Endothelial cell of umbilical vein (primary cell): ENCODE results near the gene PRKAR1A. TPM values are rescaled to one million over a fixed set of nuclear protein-coding genes. Genes with fewer than 3 reads are reported as not detected.
A peak's percentile ranks its signal among the peaks of the same experiment; 100 is the strongest.

Experiments
- BruUV-seq: library from RNA; stranded (reverse); fragments of 400-500 nt; replicated peaks from 2 replicates; lab custom pipeline; 2021; lab: Mats Ljungman, UMichigan
- CTCF ChIA-PET: fragments of 300-600, 350-600 bp; sonication (Branson Sonifier 250); formaldehyde crosslinking; loops from one replicate; lab custom pipeline; 2021; ENCODE audit warnings: antibody characterized with exemption, inconsistent platforms; lab: Charles Lee
- POLR2A ChIA-PET: fragments of 300-600, 350-600 bp; sonication (Branson Sonifier 250); formaldehyde crosslinking; loops from one replicate; lab custom pipeline; 2021; ENCODE audit warnings: antibody characterized with exemption, inconsistent platforms; lab: Charles Lee
- DNase-seq: peaks from one replicate; pipeline ENCODE4 v3.0.0-alpha.2; 2011; ENCODE audit warnings: low read depth, low spot score
- FAIRE-seq: peaks from 2 replicates; lab custom pipeline; 2011; peaks lifted over from hg19 to GRCh38; lab: Jason Lieb, UNC
- H2AFZ ChIP-seq: 2 replicates; pipeline ENCODE4 v1.6.0; 2012; ENCODE audit warnings: low read depth, low read length, control low read depth, inconsistent platforms
- H3K27ac ChIP-seq: 2 replicates; pipeline ENCODE4 v1.5.1; 2011; ENCODE audit warnings: low read depth, mild to moderate bottlenecking, control low read depth, low read length, moderate library complexity; ENCODE audit not compliant: insufficient read depth
- H3K27me3 ChIP-seq, 2 experiments: 2 replicates each; pipeline versions ENCODE4 v1.6.0 to v1.6.1; 2011; ENCODE audit warnings: low read length in 2 of 2, mixed read lengths in 1 of 2; ENCODE audit not compliant: control insufficient read depth in 2 of 2, insufficient read depth in 2 of 2
- H3K36me3 ChIP-seq, 2 experiments: 2 replicates in 1 of 2; 3 replicates in 1 of 2; pipeline ENCODE4 v1.5.1; 2011; ENCODE audit warnings: low read length in 2 of 2, mild to moderate bottlenecking in 1 of 2, moderate library complexity in 1 of 2; ENCODE audit not compliant: control insufficient read depth in 2 of 2, insufficient read depth in 2 of 2; ENCODE audit errors: extremely low read depth in 1 of 2
- H3K4me1 ChIP-seq: 3 replicates; pipeline ENCODE4 v1.5.1; 2011; ENCODE audit warnings: mild to moderate bottlenecking, low read length; ENCODE audit not compliant: control insufficient read depth, insufficient read depth; ENCODE audit errors: extremely low read depth
- H3K4me2 ChIP-seq: 2 replicates; pipeline ENCODE4 v1.6.1; 2011; ENCODE audit warnings: low read length, control low read depth, mixed read lengths; ENCODE audit not compliant: insufficient read depth
- H3K4me3 ChIP-seq, 3 experiments: fragments of 200-600 bp in 1 of 3; sonication (generic), shearing (Covaris generic) in 1 of 3; replicated peaks in 1 of 3; 2 replicates each; pipeline ENCODE4 v1.5.1; 2011 to 2016; ENCODE audit warnings: control low read depth in 3 of 3, low read length in 3 of 3, mild to moderate bottlenecking in 2 of 3, inconsistent platforms in 1 of 3, low read depth in 1 of 3, moderate library complexity in 1 of 3; ENCODE audit not compliant: insufficient read depth in 1 of 3
- H3K79me2 ChIP-seq: 2 replicates; pipeline ENCODE4 v1.6.0; 2012; ENCODE audit warnings: low read length, inconsistent platforms; ENCODE audit not compliant: control insufficient read depth, insufficient read depth
- H3K9ac ChIP-seq: replicated peaks from 2 replicates; pipeline ENCODE3; 2011; ENCODE audit warnings: low read length, control low read depth; ENCODE audit not compliant: insufficient read depth; ENCODE audit errors: extremely low read depth
- H3K9me1 ChIP-seq: replicated peaks from 3 replicates; pipeline ENCODE4 v1.6.0; 2011; ENCODE audit warnings: mild to moderate bottlenecking, low read length; ENCODE audit not compliant: control insufficient read depth, insufficient read depth; ENCODE audit errors: extremely low read depth
- H3K9me3 ChIP-seq: replicated peaks from 2 replicates; pipeline ENCODE4 v1.5.1; 2012; ENCODE audit warnings: low read length, inconsistent platforms; ENCODE audit not compliant: control insufficient read depth, insufficient read depth
- H4K20me1 ChIP-seq: replicated peaks from 2 replicates; pipeline ENCODE3; 2011; ENCODE audit warnings: mild to moderate bottlenecking, low read length; ENCODE audit not compliant: control insufficient read depth, insufficient read depth; ENCODE audit errors: extremely low read depth
- CTCF ChIP-seq, 2 donors: IDR thresholded peaks; 1 replicate in 1 of 2; 2 replicates in 1 of 2; pipeline ENCODE4 v1.5.1; 2011; ENCODE audit warnings: low read length in 2 of 2, mild to moderate bottlenecking in 2 of 2, moderate library complexity in 2 of 2, control low read depth in 1 of 2, inconsistent platforms in 1 of 2, low read depth in 1 of 2; ENCODE audit not compliant: insufficient read depth in 1 of 2; ENCODE audit errors: extremely low read depth in 1 of 2
- EZH2 ChIP-seq: IDR thresholded peaks from 2 replicates; pipeline ENCODE4 v1.6.1; 2012; ENCODE audit warnings: borderline replicate concordance, low read depth, mild to moderate bottlenecking, moderate library complexity, low read length, inconsistent platforms; ENCODE audit not compliant: severe bottlenecking
- FOS ChIP-seq: IDR thresholded peaks from 2 replicates; pipeline ENCODE4 v1.6.1; 2011; ENCODE audit warnings: mild to moderate bottlenecking, low read length, moderate library complexity, borderline replicate concordance; ENCODE audit not compliant: insufficient read depth
- GATA2 ChIP-seq: IDR thresholded peaks from 2 replicates; pipeline ENCODE4 v1.7.0; 2011; ENCODE audit warnings: low read depth, mild to moderate bottlenecking, moderate library complexity, mixed read lengths, low read length; ENCODE audit not compliant: insufficient read length, insufficient read depth
- JUN ChIP-seq: IDR thresholded peaks from 2 replicates; pipeline ENCODE4 v1.6.1; 2011; ENCODE audit warnings: borderline replicate concordance, low read depth; ENCODE audit not compliant: insufficient read length, insufficient read depth
- MYC ChIP-seq: IDR thresholded peaks from one replicate; pipeline ENCODE4 v1.6.1; 2011; ENCODE audit warnings: mild to moderate bottlenecking, low read depth, low read length
- POLR2A ChIP-seq: IDR thresholded peaks from 2 replicates; pipeline ENCODE4 v1.6.1; 2012; ENCODE audit warnings: low read depth, mild to moderate bottlenecking, control low read depth, low read length
- POLR2AphosphoS5 ChIP-seq: IDR thresholded peaks from 2 replicates; pipeline ENCODE4 v1.6.1; 2012; ENCODE audit warnings: low read depth, mild to moderate bottlenecking, control low read depth, low read length, moderate library complexity; ENCODE audit not compliant: insufficient read depth
- dilution Hi-C: fragments of 300-500 bp; cut with MboI; formaldehyde crosslinking; loops from one replicate; pipeline ENCODE4 v1.15.0; 2019; ENCODE audit warnings: low sequenced_read_pairs; ENCODE audit not compliant: extremely low pct_ligation_motif_present
- intact Hi-C: fragments of 100-400 bp; cut with micrococcal nuclease; formaldehyde crosslinking; loops from one replicate; pipeline ENCODE4 v1.10.0; 2022
- polyA plus RNA-seq, 4 experiments: library from polyadenylated mRNA; depleted of rRNA in 3 of 4; stranded (reverse) in 3 of 4; unstranded in 1 of 4; fragments of >200 nt; gene quantifications; 2 replicates each; pipeline versions ENCODE4 v1.2.1 to v1.2.3, GENCODE V29; 2011 to 2012; ENCODE audit warnings: missing spikeins in 1 of 4
- total RNA-seq: library from RNA; stranded (reverse); gene quantifications from 2 replicates; pipeline ENCODE4 v1.2.3, GENCODE V29; 2021
- TF ChIP-seq, protein P1 (sequence below): IDR thresholded peaks from 2 replicates; pipeline ENCODE4 v1.6.1; 2011; ENCODE audit not compliant: insufficient read depth, insufficient read length

Gene PRKAR1A
- total and polyA plus RNA-seq, 2 donors (not counting 3 experiments of a cell fraction or from before 2014, with no cell fraction given) = 92.0 to 257 TPM

GRCh38 chr17:68514831-68515635, 2.8 kb downstream of the PRKAR1A start:
- peaks cover 7 to 17% of the 10 kb centered on the region in 2 experiments for H3K36me3 ChIP-seq
- H3K4me1 ChIP-seq = peaks cover 14% of the 10 kb centered on the region
- TF ChIP-seq POLR2AphosphoS5 (no peak), JUN (peak; percentile 40)
- H3K4me3 ChIP-seq = peak overlapping the region; percentile 61 to 84 (median 83)
- DNase-seq (peak; percentile 86), FAIRE-seq (peak; percentile 24)
- dilution Hi-C loops = no loop called here
- peak overlapping the region; percentile 86 for H3K27ac ChIP-seq
- no peaks in the 10 kb centered on the region for H3K27me3 ChIP-seq
- no peaks in the 10 kb centered on the region for H3K9me1 ChIP-seq
- peak overlapping the region; percentile 97 for H3K9ac ChIP-seq
- no peak overlapping the region for H2AFZ ChIP-seq
- BruUV-seq = no TSS peak
- peaks cover 70% of the 10 kb centered on the region for H3K79me2 ChIP-seq
- CTCF ChIA-PET = interaction anchor here (0.6 kb wide), 1 partner anchor 19 kb away, joined by 4 read pairs; no protein-coding TSS in a partner anchor
- intact Hi-C loops = loop anchor here (5.0 kb wide), 1 partner anchor 258 kb away; no protein-coding TSS in a partner anchor
- no peaks in the 10 kb centered on the region for H3K9me3 ChIP-seq
- peaks cover 3% of the 10 kb centered on the region for H4K20me1 ChIP-seq
- POLR2A ChIA-PET = no interaction called here
- peak overlapping the region; percentile 98 for H3K4me2 ChIP-seq

DNA sequence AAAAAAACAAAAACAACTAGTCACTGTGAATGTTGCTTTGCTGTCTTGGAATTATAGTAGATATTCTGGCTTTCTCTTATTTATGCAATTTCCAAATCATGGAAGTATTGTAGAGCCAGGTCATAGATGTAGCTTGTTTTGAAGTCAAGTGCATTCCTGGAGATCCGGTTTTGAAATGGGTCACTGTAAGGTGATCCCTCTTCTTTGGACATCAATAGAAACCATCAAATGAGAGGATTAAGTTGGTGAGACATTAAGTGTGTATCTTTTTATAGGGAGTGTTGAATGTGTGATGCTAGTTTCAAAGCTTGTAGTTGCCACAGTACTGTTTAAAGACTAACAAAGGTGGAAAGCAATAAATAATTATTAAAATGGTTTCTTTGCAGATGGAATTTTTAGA, 4.5 kb downstream of the PRKAR1A start:
- CTCF ChIA-PET = interaction anchor here (1.1 kb wide), 1 partner anchor 17 kb away, joined by 6 read pairs; no protein-coding TSS in a partner anchor
- no peak overlapping the region for H3K4me3 ChIP-seq
- POLR2A ChIA-PET = no interaction called here
- dilution Hi-C loops = no loop called here
- no peak overlapping the region for H2AFZ ChIP-seq
- no peak for DNase-seq
- H3K79me2 ChIP-seq = peaks cover 84% of the 10 kb centered on the region
- H3K9ac ChIP-seq = no peak overlapping the region
- intact Hi-C loops = no loop called here
- no peaks in the 10 kb centered on the region for H3K9me1 ChIP-seq
- no peaks in the 10 kb centered on the region for H3K27me3 ChIP-seq
- TF ChIP-seq MYC (no peak), CTCF (IDR thresholded peaks at IDR 0.05; ENCODE audit: extremely low read depth in 1 of 2, insufficient read depth in 1 of 2, low read depth in 1 of 2, low read length in 2 of 2) (no peak), EZH2 (no peak), POLR2A (no peak), JUN (no peak), POLR2AphosphoS5 (no peak), GATA2 (no peak), FOS (no peak)
- TF ChIP-seq, protein P1, sequence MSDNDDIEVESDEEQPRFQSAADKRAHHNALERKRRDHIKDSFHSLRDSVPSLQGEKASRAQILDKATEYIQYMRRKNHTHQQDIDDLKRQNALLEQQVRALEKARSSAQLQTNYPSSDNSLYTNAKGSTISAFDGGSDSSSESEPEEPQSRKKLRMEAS = no peak
- peaks cover 14% of the 10 kb centered on the region for H3K4me1 ChIP-seq
- no peak overlapping the region for H3K27ac ChIP-seq
- H4K20me1 ChIP-seq = peaks cover 3% of the 10 kb centered on the region
- FAIRE-seq = no peak
- no peaks in the 10 kb centered on the region for H3K9me3 ChIP-seq
- H3K36me3 ChIP-seq = peaks cover 7 to 17% of the 10 kb centered on the region in 2 experiments
- H3K4me2 ChIP-seq = no peak overlapping the region
- BruUV-seq = no TSS peak
